Measurements from ENCODE around the gene ZPLD1.

- TF ChIP-seq, protein P1, sequence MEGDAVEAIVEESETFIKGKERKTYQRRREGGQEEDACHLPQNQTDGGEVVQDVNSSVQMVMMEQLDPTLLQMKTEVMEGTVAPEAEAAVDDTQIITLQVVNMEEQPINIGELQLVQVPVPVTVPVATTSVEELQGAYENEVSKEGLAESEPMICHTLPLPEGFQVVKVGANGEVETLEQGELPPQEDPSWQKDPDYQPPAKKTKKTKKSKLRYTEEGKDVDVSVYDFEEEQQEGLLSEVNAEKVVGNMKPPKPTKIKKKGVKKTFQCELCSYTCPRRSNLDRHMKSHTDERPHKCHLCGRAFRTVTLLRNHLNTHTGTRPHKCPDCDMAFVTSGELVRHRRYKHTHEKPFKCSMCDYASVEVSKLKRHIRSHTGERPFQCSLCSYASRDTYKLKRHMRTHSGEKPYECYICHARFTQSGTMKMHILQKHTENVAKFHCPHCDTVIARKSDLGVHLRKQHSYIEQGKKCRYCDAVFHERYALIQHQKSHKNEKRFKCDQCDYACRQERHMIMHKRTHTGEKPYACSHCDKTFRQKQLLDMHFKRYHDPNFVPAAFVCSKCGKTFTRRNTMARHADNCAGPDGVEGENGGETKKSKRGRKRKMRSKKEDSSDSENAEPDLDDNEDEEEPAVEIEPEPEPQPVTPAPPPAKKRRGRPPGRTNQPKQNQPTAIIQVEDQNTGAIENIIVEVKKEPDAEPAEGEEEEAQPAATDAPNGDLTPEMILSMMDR (conservative IDR thresholded peaks at IDR 0.05; ENCODE audit: low read depth, low read length), result no peak
- TF ChIP-seq EZH2 (IDR thresholded peaks at IDR 0.05; ENCODE audit: borderline replicate concordance, low read depth, low read length, poor library complexity, severe bottlenecking), result no peak
Observed at GRCh38 chr3:102510663-102511062, 75.8 kb downstream of the ZPLD1 start.

All from A673 (cell line).